HG02798 (cell line): ENCODE data around the gene TSSK6.
A peak's percentile ranks its signal among the peaks of the same experiment; 100 is the strongest.
"Not testable (repeated sequence)": the region's sequence is repeated elsewhere in the genome, so short reads cannot be mapped to it uniquely, and the experiment has no call there.

Source experiments
- ATAC-seq: cut with Tn5 transposase; IDR thresholded peaks from one replicate; pipeline ENCODE4 v1.9.1; 2021; ENCODE audit warnings: mild to moderate bottlenecking; ENCODE audit not compliant: unreplicated experiment, poor library complexity

The TSSK6 gene

DNA sequence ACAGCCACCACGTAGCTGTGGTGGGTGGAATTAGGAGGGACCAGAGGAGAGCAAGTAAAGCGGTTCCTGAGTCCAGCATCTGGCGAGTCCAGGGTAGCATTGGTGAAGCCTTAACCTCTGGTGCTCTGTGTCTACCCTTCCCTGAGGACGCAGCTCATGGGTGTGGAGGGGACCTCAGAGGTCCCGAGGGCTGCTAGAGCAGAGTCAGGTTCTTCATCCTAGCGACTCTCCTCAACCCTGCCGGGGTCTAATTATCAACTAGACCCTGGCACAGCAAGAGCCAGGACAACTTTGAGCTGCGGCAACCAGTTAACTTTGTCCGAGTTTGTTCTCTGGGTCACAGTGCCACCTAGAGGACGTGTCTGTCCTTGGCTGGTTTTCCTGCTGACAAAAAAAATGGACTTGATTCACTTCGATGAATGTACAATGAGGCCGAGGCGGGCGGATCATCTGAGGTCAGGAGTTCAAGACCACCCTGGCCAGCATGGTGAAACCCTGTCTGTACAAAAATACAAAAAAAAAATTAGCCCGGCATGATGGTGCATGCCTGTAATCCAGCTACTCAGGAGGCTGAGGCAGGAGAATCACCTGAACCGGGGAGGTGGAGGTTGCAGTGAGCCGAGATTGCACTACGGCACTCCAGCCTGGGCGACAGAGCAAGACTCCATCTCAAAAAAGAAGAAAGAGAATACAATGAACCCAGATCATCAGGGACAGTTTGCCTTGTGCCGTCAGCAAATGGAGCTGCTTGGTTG lies 25.0 kb downstream of the TSSK6 start:
- ATAC-seq = peak; percentile 39

DNA sequence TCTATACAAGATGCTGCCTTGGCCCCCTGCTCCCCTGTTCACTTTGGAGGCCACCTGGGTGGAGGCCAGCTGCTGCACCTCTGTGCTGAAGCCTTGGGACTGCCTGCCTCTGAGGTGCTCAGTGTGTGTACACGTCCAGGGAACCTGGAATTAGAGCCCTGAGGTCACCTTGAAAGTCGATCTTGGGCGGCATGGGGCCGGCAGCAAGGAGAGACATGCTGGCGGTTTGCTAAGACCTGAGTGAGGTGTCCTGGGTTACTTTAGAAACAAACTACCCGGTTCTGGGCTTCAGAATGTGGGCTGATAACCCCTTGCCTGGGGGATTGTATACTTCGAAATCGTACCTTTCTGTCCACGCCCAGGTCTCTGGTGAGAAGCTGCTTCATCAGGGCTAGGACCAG lies 25.5 kb downstream of the TSSK6 start:
- ATAC-seq = no peak

DNA sequence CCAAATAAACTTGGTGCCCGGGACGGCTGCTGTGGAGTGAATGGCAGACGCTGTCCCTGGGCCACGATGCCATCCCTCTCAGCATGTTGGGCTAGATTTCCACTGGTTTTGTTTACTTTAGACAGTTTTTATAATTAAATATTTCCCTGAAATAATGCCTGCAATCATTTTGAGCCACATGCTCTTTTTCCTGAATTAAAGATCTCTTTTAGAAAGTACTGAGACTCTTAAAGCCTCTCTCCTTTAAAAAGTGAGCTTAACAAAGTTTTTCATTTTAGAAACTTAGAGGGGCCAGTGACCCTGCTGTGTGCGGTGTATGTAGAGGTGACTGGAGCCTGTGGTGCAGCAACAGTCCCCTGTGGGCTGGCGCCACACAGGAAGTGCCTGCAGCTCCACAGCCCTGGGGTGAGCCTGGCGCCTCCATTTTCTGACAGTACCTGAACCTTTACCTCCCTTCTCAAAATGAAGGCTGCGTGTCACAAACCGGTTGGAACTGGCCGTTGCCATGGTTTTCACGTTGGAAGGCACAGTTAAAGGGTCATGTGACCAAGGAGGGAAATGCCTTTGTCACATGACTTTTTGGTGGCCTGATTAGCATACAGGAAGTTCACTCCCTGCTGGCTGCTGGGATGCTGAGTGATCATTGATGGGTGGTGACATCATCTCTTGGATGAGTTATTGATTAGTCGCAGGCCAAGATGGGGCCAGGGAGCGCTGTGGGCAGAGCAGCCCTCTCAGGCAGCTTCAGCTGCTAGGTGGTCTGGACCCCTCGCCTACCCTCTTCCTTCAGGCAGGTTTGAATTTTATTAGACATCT lies 26.3 kb downstream of the TSSK6 start:
- ATAC-seq = peak; percentile 61

DNA sequence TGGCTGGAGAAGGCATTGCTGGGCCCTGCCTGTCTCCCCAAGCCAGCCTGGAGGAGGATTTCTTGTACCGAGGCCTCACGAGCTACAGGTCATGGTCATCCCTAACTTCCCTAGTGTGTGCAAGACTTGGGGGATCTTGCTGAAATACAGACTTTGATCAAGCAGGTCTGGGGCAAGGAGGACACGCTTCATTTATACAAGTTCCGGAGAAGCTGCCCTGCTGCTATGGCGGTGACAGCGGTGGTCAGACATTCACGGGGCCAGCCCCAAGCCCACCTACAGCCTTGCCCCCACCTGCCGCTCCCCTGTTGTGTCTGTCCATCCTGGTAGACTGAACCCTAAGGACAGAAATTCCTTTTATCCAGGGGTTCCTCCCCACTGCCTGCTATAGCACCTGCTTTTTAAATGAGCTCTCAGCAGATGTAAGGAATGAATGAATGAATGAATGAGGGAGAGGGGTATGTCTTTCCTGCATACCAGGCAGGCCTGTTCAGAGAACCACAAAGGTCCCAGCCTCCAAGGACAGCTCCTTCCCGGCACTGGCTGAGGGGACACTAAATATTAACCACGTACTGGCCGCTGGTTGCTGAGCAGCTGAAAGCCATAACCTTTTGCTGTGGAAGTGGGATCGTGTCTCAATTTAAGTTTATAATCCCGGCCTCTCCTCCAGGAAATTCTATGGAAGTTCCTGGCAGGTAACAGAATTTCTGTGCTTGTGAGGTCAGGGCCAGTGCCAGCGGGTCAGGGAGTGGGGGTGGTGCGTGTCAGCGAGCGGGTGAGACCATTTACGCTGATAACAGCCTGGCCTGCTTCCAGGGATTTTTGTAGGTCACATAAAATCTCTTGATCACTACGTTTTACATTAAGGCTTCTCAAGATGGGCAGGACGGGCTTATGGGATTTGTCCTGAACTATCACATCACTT lies 27.1 kb downstream of the TSSK6 start:
- no peak for ATAC-seq

DNA sequence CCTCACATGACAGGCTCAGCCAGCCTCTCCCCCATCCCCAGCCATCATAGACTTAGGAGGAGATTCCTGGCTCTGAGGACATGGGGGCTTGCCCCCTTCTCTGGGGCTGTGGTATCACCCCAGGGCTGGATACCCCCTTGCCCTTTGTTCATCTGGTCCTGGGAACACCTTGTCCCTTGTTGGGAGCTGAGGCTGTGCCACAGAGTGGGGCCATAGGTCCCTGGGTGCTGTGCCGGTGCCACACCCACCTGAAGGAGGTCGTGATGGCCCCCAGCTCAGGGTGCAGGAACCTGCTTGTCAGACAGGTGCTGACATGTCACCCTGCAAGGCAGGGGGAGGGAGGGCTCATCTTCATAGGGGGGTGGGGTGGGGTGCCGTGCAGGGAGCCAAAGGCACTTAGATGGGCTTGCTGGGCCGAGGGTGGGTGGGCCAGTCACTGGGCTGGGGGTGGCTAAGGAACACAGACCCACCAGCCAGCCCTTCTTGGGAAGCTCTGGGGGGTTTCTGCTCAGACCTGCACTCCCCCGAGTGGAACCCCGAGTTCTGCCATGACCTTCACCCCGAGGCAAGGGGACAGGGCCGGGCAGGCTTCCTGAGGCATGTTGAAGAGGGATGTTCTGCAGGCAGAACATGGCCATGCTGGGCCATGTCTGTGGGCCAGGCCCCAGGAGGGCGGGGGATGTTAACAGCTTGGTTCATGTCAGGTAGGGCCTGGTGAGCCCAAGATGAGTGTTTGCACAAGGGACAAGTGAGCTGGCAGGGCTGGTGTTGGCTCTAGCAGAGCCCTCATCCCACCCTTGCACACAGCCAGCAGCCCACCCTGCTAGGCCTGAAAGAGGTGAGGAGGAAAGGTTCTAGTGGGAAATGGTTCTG lies 28.0 kb downstream of the TSSK6 start:
- no peak for ATAC-seq

DNA sequence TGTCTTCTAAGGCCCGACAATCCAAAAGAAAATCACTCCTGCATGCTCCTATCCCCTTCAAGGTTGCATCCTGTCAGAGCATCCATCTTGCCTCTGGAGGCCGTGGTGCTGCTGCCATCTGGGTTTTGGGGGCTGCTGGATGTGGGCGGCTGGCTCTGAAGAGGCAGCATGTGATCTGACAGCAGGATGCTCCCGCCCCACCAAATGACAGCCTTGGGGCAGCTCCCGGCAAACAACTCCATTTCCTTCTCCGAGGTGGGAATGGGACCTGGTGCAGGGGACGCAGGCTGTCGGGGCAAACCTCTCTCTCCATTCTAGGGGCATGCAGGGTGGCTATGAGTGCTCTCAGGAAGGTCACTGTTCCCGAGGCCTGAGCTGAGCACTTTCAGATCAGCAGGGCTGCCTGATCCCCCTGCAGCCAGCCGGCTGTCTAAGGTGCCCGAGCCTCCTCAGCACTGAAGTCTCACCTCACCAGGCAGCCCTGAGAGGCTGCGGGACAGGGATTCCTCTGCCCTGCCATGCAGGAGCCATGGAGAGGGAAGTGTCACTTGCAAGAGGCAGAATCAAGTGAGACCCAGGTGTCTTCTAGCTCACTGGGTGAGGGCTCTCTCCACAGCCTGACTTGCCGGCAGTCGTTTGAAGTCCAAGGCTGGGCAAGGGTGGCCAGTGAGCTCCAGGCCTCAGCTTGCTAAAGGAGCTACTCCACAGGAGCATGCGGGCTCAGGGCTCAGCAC lies 28.8 kb downstream of the TSSK6 start:
- no peak for ATAC-seq

DNA sequence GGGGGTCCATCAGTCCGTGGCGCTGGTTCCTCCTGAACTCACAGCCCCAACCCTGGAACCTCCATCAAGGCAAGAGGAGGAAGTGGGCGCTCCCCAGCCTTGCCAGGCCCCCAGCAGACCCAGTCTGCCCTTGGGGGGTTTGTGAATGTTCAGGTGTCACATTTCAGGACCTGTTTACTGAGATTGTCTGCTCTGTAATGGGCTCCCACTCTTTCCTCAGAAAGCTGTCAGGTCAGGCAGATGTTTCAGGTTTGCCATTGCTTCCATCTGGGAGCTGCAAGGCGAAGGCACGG lies 29.4 kb downstream of the TSSK6 start:
- no peak for ATAC-seq

- no peak for ATAC-seq
These were observed 30.0 kb downstream of the TSSK6 start for GRCh38 chr19:19485161-19485997.

- ATAC-seq = no peak
These were observed 32.3 kb downstream of the TSSK6 start for GRCh38 chr19:19482809-19483596.

- no peak for ATAC-seq
These were observed 34.7 kb downstream of the TSSK6 start for GRCh38 chr19:19480688-19481087.

DNA sequence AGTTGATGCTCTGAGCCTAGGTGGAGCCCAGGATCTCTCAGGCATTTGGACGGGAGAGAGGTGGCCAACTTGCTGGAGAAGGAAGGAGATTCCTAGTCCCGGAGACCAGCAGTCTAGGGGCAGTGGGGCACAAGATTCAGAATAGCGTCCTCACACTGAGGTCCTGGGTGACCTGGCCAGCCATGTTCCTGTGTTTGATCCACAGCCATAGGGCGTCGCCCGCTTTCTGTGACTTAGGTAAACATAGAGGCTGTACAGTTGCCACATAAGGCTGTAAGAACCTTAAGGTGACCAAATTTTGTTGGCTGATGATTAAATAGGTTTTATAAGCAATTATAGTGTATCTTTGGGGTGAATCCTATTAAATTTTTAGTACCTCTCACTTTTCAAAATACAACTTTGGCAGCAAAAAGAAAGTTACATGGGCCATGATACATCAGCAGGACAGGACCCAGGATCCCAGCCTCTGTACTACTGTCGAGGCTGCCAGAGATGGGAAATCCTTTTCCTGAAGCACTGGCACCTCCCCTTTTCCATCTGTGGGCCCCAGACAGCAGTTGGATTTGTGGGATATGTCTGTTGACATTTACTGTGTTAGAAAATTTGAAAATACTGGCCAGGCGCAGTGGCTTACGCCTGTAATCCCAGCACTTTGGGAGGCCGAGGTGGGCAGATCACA lies 37.5 kb downstream of the TSSK6 start:
- no peak for ATAC-seq

GRCh38 chr19:19475849-19476828 lies 39.2 kb downstream of the TSSK6 start:
- ATAC-seq = no peak

DNA sequence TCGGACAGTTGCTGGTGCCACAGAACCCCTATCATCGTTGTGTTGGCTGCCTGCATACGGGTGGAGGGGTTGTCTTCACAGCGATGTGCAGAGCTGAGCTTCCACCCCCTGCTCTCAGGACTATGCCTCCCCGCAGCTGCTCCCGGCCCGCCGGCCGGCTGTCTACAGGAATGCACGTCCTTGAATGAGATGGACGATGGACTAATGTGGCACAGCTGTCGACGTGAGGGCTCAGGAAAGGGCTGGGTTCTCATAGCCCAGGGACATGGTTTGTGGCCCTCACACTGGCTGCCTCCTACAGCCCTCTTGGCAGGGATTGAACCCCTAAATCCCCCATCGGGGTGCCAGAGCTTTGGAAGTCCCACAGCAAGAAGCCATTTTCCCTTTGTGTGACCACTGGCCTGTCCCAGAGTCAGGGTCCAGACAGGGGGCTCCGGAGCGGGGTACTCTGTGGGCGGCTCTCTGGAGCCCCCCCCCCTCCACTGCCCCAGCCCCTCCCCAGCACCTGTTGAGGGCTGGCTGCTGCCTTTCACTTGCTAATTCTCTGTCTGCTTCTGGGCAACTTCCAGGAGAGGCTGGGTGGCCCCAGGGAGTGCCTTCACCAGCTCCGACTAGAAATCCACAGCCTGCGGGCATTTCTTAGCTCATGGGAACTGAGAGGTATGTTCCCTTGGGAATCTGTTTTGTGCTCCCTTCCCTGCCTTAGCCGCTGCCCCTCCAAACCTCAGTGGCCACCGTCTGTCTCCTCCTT lies 40.2 kb downstream of the TSSK6 start:
- no peak for ATAC-seq

GRCh38 chr19:19472106-19472505 lies 43.2 kb downstream of the TSSK6 start:
- not testable (repeated sequence) for ATAC-seq

DNA sequence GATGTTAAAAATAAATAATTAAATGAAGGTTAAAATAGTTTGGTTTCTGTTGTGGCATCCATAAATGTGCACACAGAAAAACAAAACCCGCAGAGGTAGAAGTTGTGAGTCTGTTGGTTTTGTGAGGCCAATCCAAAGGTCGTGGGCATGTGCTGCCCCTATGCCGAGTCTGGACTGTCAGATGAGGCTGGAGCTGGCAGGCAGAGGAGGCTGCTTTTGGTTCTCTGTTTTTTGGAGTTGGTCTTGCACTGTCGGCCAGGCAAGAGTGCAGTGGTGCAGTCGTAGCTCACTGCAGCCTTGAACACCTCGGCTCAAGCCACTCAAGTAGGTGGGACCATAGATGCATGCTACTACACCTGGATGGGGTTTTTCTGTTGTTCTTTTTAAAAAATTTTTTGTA lies 43.7 kb downstream of the TSSK6 start:
- no peak for ATAC-seq
